Stimulated activated CD8-positive, alpha-beta memory T cell treated with anti-CD3 and anti-CD28 coated beads, Interleukin-15, amount 100 ng/mL, for 1 hour (primary cell): Measurements from ENCODE around the gene KDM1A.

Experiments
- DNase-seq: peaks from one replicate; pipeline ENCODE4 v3.0.0-alpha.2; 2020; ENCODE audit warnings: low read depth

The KDM1A gene

GRCh38 chr1:23013657-23014056 is 5.6 kb upstream of the KDM1A start:
- DNase-seq = no peak

GRCh38 chr1:23018661-23019093 is 591 bp upstream of the KDM1A start:
- DNase-seq = no peak

- DNase-seq = no peak
Observed at GRCh38 chr1:23019863-23020625, 776 bp downstream of the KDM1A start.

- no peak for DNase-seq
Observed at GRCh38 chr1:23020706-23021405, 1.6 kb downstream of the KDM1A start.

GRCh38 chr1:23021834-23022233 is 2.6 kb downstream of the KDM1A start:
- no peak for DNase-seq

GRCh38 chr1:23023174-23023845 is 4.0 kb downstream of the KDM1A start:
- no peak for DNase-seq

- no peak for DNase-seq
Observed at GRCh38 chr1:23026568-23026967, 7.3 kb downstream of the KDM1A start.

GRCh38 chr1:23027352-23027907 is 8.2 kb downstream of the KDM1A start:
- no peak for DNase-seq

- DNase-seq = no peak
Observed at GRCh38 chr1:23029337-23029736, 10.1 kb downstream of the KDM1A start.

GRCh38 chr1:23035823-23036452 is 16.7 kb downstream of the KDM1A start:
- DNase-seq = no peak

GRCh38 chr1:23037081-23037740 is 17.9 kb downstream of the KDM1A start:
- no peak for DNase-seq

GRCh38 chr1:23039308-23039826 is 20.1 kb downstream of the KDM1A start:
- DNase-seq = no peak

- DNase-seq = no peak
Observed at GRCh38 chr1:23040509-23040908, 21.2 kb downstream of the KDM1A start.

GRCh38 chr1:23044035-23044434 is 24.8 kb downstream of the KDM1A start:
- DNase-seq = no peak

GRCh38 chr1:23050201-23050600 is 30.9 kb downstream of the KDM1A start:
- no peak for DNase-seq

- no peak for DNase-seq
Observed at GRCh38 chr1:23051290-23051909, 32.1 kb downstream of the KDM1A start.

- DNase-seq = no peak
Observed at GRCh38 chr1:23057301-23057700, 38.0 kb downstream of the KDM1A start.

- no peak for DNase-seq
Observed at GRCh38 chr1:23062271-23062670, 43.0 kb downstream of the KDM1A start.

GRCh38 chr1:23065385-23065784 is 46.1 kb downstream of the KDM1A start:
- DNase-seq = no peak

GRCh38 chr1:23066075-23066474 is 46.8 kb downstream of the KDM1A start:
- no peak for DNase-seq

- DNase-seq = no peak
Observed at GRCh38 chr1:23069149-23069548, 49.9 kb downstream of the KDM1A start.
